HCT116 (cell line): Measurements from ENCODE around the gene DHRS7.

Experiments
- EZH2phosphoT487 ChIP-seq: fragments of 200-600 bp; IDR thresholded peaks from 2 replicates; pipeline ENCODE4 v1.6.1; 2018; ENCODE audit warnings: antibody characterized with exemption, borderline replicate concordance
- POLR2A ChIP-seq: IDR thresholded peaks from 2 replicates; pipeline ENCODE4 v1.7.0; 2011; ENCODE audit warnings: borderline replicate concordance; ENCODE audit not compliant: insufficient read depth, insufficient read length; ENCODE audit errors: extremely low read depth
- POLR2AphosphoS5 ChIP-seq: IDR thresholded peaks from 2 replicates; pipeline ENCODE4 v1.6.1; 2011; ENCODE audit warnings: mild to moderate bottlenecking, low read depth, low read length, moderate library complexity
- SIN3A ChIP-seq: IDR thresholded peaks from 2 replicates; pipeline ENCODE4 v1.6.1; 2012; ENCODE audit warnings: low read depth
- SP1 ChIP-seq: IDR thresholded peaks from 2 replicates; pipeline ENCODE4 v1.6.1; 2012; ENCODE audit warnings: low read depth
- TCF7L2 ChIP-seq: IDR thresholded peaks from 2 replicates; pipeline ENCODE4 v1.7.0; 2011; ENCODE audit warnings: borderline replicate concordance, inconsistent platforms; ENCODE audit not compliant: insufficient read depth, insufficient read length; ENCODE audit errors: extremely low read depth
- TF ChIP-seq, protein P1 (sequence below), 3 experiments: fragments of 200-600 bp in 1 of 3; sonication (generic) in 1 of 3; IDR thresholded peaks in 2 of 3; conservative IDR thresholded peaks in 1 of 3; 2 replicates each; pipeline ENCODE4 v1.5.1; 2012 to 2017; ENCODE audit warnings: low read depth in 2 of 3, low read length in 2 of 3, antibody characterized with exemption in 1 of 3, borderline replicate concordance in 1 of 3, control low read depth in 1 of 3, mild to moderate bottlenecking in 1 of 3, mixed read lengths in 1 of 3, mixed run types in 1 of 3, moderate library complexity in 1 of 3; ENCODE audit not compliant: insufficient read depth in 1 of 3
- TF ChIP-seq, protein P2 (sequence below): IDR thresholded peaks from 2 replicates; pipeline ENCODE4 v1.6.1; 2012
- TF ChIP-seq, protein P3 (sequence below): IDR thresholded peaks from 2 replicates; pipeline ENCODE4 v1.6.1; 2012; ENCODE audit warnings: low read depth

DNA sequence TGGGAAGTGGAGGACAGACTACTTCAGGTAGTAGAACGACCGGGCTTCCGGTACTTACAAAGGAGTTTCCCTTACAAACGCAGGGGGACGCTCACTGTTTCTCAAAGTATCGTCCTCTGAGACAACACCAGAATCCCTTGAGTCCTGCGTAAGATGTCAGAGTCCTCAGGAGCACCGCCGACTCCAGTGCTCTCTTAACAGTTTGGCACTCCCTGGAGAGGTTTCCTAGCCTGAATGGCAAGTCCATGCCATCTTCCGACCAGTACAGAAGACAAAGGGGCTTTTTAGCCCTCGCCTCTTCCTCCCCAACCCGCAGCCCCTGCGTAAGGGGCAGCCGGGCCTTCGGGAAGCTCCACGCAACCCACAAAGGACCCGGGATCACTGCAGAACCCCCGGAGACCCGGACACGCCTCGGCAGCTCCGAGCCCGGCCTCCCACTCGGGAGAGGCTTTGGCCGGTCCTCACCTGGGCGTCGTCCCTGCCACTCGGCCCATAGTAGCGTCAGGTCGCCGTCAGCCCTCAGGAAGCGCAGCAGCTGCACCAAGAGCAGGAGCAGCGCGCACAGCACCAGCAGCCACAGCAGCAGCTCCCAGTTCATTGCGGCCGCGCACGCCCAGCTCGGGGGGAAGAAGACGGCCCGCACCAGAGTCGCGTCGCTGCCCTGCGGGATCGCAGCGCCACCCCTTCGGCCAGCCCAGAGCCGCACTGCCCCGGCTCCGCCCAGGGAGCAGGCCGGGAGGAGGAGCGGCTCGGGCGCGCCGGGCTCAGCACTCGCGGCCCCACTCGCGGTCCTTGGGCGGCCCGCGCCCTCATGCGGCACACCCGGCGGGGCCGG lies at the start of gene DHRS7:
- TF ChIP-seq POLR2AphosphoS5 (peak; percentile 75), TCF7L2 (peak; percentile 29), SIN3A (no peak), POLR2A (peak; percentile 42), EZH2phosphoT487 (no peak), SP1 (no peak)
- TF ChIP-seq, protein P1, sequence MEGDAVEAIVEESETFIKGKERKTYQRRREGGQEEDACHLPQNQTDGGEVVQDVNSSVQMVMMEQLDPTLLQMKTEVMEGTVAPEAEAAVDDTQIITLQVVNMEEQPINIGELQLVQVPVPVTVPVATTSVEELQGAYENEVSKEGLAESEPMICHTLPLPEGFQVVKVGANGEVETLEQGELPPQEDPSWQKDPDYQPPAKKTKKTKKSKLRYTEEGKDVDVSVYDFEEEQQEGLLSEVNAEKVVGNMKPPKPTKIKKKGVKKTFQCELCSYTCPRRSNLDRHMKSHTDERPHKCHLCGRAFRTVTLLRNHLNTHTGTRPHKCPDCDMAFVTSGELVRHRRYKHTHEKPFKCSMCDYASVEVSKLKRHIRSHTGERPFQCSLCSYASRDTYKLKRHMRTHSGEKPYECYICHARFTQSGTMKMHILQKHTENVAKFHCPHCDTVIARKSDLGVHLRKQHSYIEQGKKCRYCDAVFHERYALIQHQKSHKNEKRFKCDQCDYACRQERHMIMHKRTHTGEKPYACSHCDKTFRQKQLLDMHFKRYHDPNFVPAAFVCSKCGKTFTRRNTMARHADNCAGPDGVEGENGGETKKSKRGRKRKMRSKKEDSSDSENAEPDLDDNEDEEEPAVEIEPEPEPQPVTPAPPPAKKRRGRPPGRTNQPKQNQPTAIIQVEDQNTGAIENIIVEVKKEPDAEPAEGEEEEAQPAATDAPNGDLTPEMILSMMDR (IDR thresholded peaks at IDR 0.05 in 2 of 3, conservative IDR thresholded peaks at IDR 0.05 in 1 of 3; ENCODE audit: borderline replicate concordance in 1 of 3, insufficient read depth in 1 of 3, low read depth in 2 of 3, low read length in 2 of 3), result peak; percentile 43 to 46 (median 45); a peak in 3 of 6 replicates
- TF ChIP-seq, protein P2, sequence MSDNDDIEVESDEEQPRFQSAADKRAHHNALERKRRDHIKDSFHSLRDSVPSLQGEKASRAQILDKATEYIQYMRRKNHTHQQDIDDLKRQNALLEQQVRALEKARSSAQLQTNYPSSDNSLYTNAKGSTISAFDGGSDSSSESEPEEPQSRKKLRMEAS, result peak; percentile 15; the same call in 1 of the 2 replicates
- TF ChIP-seq, protein P3, sequence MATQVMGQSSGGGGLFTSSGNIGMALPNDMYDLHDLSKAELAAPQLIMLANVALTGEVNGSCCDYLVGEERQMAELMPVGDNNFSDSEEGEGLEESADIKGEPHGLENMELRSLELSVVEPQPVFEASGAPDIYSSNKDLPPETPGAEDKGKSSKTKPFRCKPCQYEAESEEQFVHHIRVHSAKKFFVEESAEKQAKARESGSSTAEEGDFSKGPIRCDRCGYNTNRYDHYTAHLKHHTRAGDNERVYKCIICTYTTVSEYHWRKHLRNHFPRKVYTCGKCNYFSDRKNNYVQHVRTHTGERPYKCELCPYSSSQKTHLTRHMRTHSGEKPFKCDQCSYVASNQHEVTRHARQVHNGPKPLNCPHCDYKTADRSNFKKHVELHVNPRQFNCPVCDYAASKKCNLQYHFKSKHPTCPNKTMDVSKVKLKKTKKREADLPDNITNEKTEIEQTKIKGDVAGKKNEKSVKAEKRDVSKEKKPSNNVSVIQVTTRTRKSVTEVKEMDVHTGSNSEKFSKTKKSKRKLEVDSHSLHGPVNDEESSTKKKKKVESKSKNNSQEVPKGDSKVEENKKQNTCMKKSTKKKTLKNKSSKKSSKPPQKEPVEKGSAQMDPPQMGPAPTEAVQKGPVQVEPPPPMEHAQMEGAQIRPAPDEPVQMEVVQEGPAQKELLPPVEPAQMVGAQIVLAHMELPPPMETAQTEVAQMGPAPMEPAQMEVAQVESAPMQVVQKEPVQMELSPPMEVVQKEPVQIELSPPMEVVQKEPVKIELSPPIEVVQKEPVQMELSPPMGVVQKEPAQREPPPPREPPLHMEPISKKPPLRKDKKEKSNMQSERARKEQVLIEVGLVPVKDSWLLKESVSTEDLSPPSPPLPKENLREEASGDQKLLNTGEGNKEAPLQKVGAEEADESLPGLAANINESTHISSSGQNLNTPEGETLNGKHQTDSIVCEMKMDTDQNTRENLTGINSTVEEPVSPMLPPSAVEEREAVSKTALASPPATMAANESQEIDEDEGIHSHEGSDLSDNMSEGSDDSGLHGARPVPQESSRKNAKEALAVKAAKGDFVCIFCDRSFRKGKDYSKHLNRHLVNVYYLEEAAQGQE, result no peak
